Panc1 (cell line): ENCODE data around the gene OR8B3. TPM values are rescaled to one million over a fixed set of nuclear protein-coding genes. Genes with fewer than 3 reads are reported as not detected.
"Not testable (repeated sequence)": the region's sequence is repeated elsewhere in the genome, so short reads cannot be mapped to it uniquely, and the experiment has no call there.

Experiments used
- ATAC-seq: fragments of 200-7000 bp; cut with Tn5 transposase; 2 replicates; pipeline ENCODE4 v1.9.1; 2020; ENCODE audit warnings: mild to moderate bottlenecking, moderate library complexity
- BruUV-seq: library from RNA; stranded (reverse); fragments of 400-500 nt; replicated peaks from 2 replicates; lab custom pipeline; 2021; lab: Mats Ljungman, UMichigan
- CTCF ChIA-PET: fragments of 300-600 bp; sonication (Branson Sonifier 250); formaldehyde crosslinking; loops from one replicate; lab custom pipeline; 2022; ENCODE audit warnings: antibody characterized with exemption; lab: Charles Lee
- POLR2A ChIA-PET: fragments of 300-600 bp; sonication (Branson Sonifier 250); formaldehyde crosslinking; loops from one replicate; lab custom pipeline; 2022; ENCODE audit warnings: antibody characterized with exemption; lab: Charles Lee
- DNase-seq: peaks from one replicate; pipeline ENCODE4 v3.0.0-alpha.2; 2010; ENCODE audit warnings: low read depth, low spot score
- H3K27ac ChIP-seq: 2 replicates; pipeline ENCODE4 v1.5.1; 2011; ENCODE audit warnings: mild to moderate bottlenecking, low read length, inconsistent platforms
- H3K27me3 ChIP-seq: fragments of 200-500 bp; sonication (Bioruptor generic); 2 replicates; pipeline ENCODE4 v1.6.0; 2014; ENCODE audit warnings: low read length, inconsistent platforms; ENCODE audit not compliant: control insufficient read depth, insufficient read depth
- H3K36me3 ChIP-seq: fragments of 200-500 bp; sonication (Bioruptor generic); 2 replicates; pipeline ENCODE4 v1.5.1; 2014; ENCODE audit warnings: inconsistent platforms, mild to moderate bottlenecking, low read length, moderate library complexity; ENCODE audit not compliant: control insufficient read depth, insufficient read depth
- H3K4me1 ChIP-seq: 2 replicates; pipeline ENCODE4 v1.5.1; 2011; ENCODE audit warnings: inconsistent platforms, mild to moderate bottlenecking, low read length, moderate library complexity; ENCODE audit not compliant: control insufficient read depth, insufficient read depth
- H3K4me3 ChIP-seq, 2 experiments: 2 replicates each; pipeline ENCODE4 v1.5.1; 2011 to 2012; ENCODE audit warnings: low read depth in 2 of 2, low read length in 2 of 2, mild to moderate bottlenecking in 2 of 2, inconsistent platforms in 1 of 2, moderate library complexity in 1 of 2
- H3K9me3 ChIP-seq: fragments of 200-500 bp; sonication (Bioruptor generic); 2 replicates; pipeline ENCODE4 v1.5.1; 2014; ENCODE audit warnings: low read depth, mild to moderate bottlenecking, inconsistent platforms, low read length, moderate library complexity; ENCODE audit not compliant: control insufficient read depth, insufficient read depth
- CTCF ChIP-seq: fragments of 450-650 bp; IDR thresholded peaks from 2 replicates; pipeline ENCODE4 v1.5.1; 2017; ENCODE audit warnings: mild to moderate bottlenecking
- POLR2AphosphoS5 ChIP-seq: IDR thresholded peaks from 2 replicates; pipeline ENCODE4 v1.6.1; 2012; ENCODE audit warnings: mild to moderate bottlenecking, low read depth, low read length, moderate library complexity
- SIN3A ChIP-seq: IDR thresholded peaks from 2 replicates; pipeline ENCODE4 v1.6.1; 2012; ENCODE audit warnings: low read depth, mild to moderate bottlenecking, low read length, moderate library complexity, borderline replicate concordance; ENCODE audit not compliant: insufficient read depth
- TCF7L2 ChIP-seq: IDR thresholded peaks from 2 replicates; pipeline ENCODE4 v1.6.1; 2011; ENCODE audit warnings: mild to moderate bottlenecking, low read depth, low read length, inconsistent platforms
- in situ Hi-C: cut with HindIII; loops from 2 replicates; pipeline ENCODE4 v1.10.0; 2016; ENCODE audit warnings: low sequenced_read_pairs, low pct_unique_long_range_greater_than_20kb
- intact Hi-C: fragments of 100-400 bp; cut with micrococcal nuclease; formaldehyde crosslinking; loops from one replicate; pipeline ENCODE4 v1.10.0; 2022; ENCODE audit not compliant: unreplicated experiment
- total RNA-seq: library from RNA; stranded (reverse); gene quantifications from one replicate; pipeline ENCODE4 v1.2.1, GENCODE V29; 2021; ENCODE audit not compliant: unreplicated experiment
- TF ChIP-seq, protein P1 (sequence below), 2 experiments: IDR thresholded peaks; 2 replicates each; pipeline ENCODE4 v1.6.1; 2011 to 2012; ENCODE audit warnings: low read depth in 2 of 2, control low read depth in 1 of 2, low read length in 1 of 2, mild to moderate bottlenecking in 1 of 2, moderate library complexity in 1 of 2; ENCODE audit not compliant: insufficient read depth in 1 of 2

OR8B3 gene
- total RNA-seq, 1 experiment from 2014 or later, result not detected

- in situ Hi-C loops (no loop called here), intact Hi-C loops (loop anchor here (1.0 kb wide), 1 partner anchor 331 kb away; no protein-coding TSS in a partner anchor)
- no peaks in the 10 kb centered on the region for H3K9me3 ChIP-seq
- DNase-seq (peak; percentile 46), ATAC-seq (peak; percentile 90)
- no TSS peak for BruUV-seq
- H3K4me1 ChIP-seq, result no peaks in the 10 kb centered on the region
- ChIA-PET POLR2A (no interaction called here), CTCF (interaction anchor here (0.7 kb wide), 2 partner anchors 119 to 270 kb away, joined by 3 to 6 read pairs; no protein-coding TSS in a partner anchor)
- H3K36me3 ChIP-seq, result no peaks in the 10 kb centered on the region
- H3K4me3 ChIP-seq, result no peak overlapping the region
- H3K27me3 ChIP-seq, result peaks cover 7% of the 10 kb centered on the region; the same call in 1 of the 2 replicates
- TF ChIP-seq TCF7L2, result no peak
- TF ChIP-seq, protein P1, sequence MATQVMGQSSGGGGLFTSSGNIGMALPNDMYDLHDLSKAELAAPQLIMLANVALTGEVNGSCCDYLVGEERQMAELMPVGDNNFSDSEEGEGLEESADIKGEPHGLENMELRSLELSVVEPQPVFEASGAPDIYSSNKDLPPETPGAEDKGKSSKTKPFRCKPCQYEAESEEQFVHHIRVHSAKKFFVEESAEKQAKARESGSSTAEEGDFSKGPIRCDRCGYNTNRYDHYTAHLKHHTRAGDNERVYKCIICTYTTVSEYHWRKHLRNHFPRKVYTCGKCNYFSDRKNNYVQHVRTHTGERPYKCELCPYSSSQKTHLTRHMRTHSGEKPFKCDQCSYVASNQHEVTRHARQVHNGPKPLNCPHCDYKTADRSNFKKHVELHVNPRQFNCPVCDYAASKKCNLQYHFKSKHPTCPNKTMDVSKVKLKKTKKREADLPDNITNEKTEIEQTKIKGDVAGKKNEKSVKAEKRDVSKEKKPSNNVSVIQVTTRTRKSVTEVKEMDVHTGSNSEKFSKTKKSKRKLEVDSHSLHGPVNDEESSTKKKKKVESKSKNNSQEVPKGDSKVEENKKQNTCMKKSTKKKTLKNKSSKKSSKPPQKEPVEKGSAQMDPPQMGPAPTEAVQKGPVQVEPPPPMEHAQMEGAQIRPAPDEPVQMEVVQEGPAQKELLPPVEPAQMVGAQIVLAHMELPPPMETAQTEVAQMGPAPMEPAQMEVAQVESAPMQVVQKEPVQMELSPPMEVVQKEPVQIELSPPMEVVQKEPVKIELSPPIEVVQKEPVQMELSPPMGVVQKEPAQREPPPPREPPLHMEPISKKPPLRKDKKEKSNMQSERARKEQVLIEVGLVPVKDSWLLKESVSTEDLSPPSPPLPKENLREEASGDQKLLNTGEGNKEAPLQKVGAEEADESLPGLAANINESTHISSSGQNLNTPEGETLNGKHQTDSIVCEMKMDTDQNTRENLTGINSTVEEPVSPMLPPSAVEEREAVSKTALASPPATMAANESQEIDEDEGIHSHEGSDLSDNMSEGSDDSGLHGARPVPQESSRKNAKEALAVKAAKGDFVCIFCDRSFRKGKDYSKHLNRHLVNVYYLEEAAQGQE (IDR thresholded peaks at IDR 0.05; ENCODE audit: insufficient read depth in 1 of 2, low read depth in 2 of 2, low read length in 1 of 2), result no peak
- no peak for TF ChIP-seq POLR2AphosphoS5
- peak; percentile 87 for TF ChIP-seq CTCF
- TF ChIP-seq SIN3A, result no peak
- no peak overlapping the region for H3K27ac ChIP-seq
Observed at GRCh38 chr11:124402326-124402922, 3.6 kb upstream of the OR8B3 start.

GRCh38 chr11:124396847-124397246, 2.0 kb downstream of the OR8B3 start:
- POLR2A ChIA-PET, in situ Hi-C loops, BruUV-seq, CTCF ChIA-PET, intact Hi-C loops, ATAC-seq, DNase-seq, H3K36me3 ChIP-seq, H3K27ac ChIP-seq, H3K27me3 ChIP-seq, H3K9me3 ChIP-seq, H3K4me1 ChIP-seq, H3K4me3 ChIP-seq: not testable (repeated sequence)

DNA sequence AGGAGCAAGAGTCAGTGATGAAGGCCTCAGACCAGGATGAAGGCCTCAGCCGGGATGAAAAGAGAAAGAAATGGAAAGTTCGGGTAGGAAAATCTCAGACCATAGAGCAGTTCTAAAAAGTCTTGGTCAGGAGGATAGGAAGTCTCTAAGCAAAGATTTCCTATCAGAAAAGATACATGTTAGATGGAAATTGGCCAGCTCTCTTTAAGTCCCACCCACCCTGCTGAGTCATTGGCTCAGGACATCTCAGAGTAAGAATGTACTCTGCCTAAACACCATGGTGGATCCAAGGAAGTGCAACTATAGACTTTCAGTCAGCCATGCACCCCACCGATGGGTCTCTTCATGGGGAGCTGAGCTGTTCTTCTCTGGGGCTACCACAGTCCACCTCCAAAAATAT, 4.4 kb downstream of the OR8B3 start:
- ATAC-seq, result no peak
- no peaks in the 10 kb centered on the region for H3K27me3 ChIP-seq
- CTCF ChIA-PET, result no interaction called here
- no peaks in the 10 kb centered on the region for H3K4me1 ChIP-seq
- no peak overlapping the region for H3K27ac ChIP-seq
- in situ Hi-C loops, result no loop called here
- H3K36me3 ChIP-seq, result no peaks in the 10 kb centered on the region
- DNase-seq, result no peak
- intact Hi-C loops, result no loop called here
- POLR2A ChIA-PET, result no interaction called here
- BruUV-seq, result no TSS peak
- no peak overlapping the region for H3K4me3 ChIP-seq
- no peak for TF ChIP-seq SIN3A
- no peak for TF ChIP-seq CTCF
- TF ChIP-seq, protein P1 (IDR thresholded peaks at IDR 0.05; ENCODE audit: insufficient read depth in 1 of 2, low read depth in 2 of 2, low read length in 1 of 2), result no peak
- no peak for TF ChIP-seq TCF7L2
- no peak for TF ChIP-seq POLR2AphosphoS5
- no peaks in the 10 kb centered on the region for H3K9me3 ChIP-seq
